UCSD-AML1 (cell line): ENCODE results near the gene KRT81.

Experiments
- DNase-seq: peaks from one replicate; lab custom pipeline; 2025; ENCODE audit not compliant: unreplicated experiment; lab: John Stamatoyannopoulos, UW

Gene KRT81

DNA sequence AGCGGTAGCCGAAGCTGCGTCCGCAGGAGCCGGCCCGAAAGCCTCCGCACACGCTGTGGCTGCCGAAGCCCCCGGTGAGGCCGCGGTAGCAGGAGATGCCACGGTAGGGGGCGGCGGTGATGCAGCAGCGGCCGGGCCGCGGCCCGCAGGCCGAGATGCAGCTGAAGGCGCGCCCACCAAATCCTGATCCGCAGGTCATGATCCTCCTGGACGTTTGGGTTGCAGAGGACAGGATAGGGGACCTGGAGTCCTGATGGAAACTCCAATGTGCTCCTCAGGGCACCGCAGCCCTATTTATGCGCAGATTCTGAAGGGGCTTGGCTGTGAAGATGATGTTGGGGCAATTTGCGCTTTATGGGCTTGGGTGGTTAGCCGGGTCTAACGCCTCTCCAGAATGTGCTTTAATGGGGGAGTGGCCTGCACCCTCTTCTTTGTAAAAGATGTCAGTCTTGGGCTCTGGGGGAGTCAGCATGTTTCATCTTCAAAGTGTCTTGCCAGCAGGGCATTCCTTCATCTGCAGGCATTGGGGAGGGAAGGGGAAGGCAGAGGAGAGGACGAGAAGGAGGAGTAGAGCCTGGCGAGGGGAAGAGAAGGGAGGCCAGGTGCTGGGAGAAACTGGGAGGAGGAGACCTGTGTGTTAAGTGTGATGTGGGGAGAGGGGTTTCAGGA is at the start of gene KRT81:
KRT81 (minus strand) TSS at position 268 of the 669 bp plus-strand sequence; CDS start at position 199, 69 bp downstream.
- DNase-seq: no peak

DNA sequence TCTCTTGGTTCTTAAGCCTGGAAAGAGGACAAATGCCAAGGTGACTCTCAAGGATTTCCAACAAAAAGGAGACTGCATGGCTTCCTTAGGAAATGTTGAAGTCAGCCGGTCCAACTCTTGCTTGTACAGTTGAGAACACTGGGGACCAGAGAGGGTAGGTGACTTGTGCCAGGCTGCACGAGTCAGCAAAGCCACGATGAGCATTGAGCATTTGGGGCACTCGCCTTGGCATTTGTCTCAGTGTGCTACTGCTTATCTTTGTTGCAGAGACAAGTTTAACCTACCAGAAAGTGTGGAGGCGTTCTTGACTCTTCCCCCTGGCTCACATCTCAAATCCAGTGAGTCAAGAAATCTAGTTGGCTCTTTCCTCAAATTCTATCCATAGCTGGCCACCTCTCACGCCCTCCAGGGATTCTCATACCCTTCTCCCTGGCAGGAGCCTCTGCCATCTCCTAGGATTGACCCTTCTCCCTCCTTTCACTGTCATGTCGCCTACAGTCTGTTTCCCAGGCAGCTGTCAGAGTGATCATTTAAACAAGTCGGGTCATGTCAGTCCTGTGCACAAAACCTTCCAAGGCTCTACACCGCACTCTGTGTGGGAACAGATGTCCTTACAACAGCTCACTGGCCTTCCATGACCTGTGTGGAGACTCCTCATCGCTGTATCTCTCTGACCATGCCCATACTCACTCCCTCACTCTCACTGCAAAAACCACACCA is 47.1 kb upstream of the KRT81 start:
- DNase-seq: no peak

DNA sequence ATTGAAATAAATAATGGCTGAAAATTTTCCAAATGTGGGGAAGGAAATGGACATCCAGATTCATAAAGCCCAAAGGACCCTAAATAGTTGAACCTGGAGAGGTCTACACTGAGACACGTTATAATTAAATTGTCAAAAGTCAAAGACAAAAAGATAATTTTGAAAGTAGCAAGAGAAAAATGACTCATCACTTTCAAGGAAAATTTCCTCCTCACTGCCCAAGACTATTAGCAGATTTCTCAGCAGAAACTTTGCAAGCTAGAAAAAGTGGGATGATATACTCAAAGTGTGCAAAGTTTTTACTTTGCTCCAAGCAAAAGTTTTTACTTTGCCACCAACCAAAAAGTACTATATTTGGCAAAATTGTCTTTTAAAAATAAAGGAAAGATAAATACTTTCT is 45.7 kb upstream of the KRT81 start:
- DNase-seq: no peak

DNA sequence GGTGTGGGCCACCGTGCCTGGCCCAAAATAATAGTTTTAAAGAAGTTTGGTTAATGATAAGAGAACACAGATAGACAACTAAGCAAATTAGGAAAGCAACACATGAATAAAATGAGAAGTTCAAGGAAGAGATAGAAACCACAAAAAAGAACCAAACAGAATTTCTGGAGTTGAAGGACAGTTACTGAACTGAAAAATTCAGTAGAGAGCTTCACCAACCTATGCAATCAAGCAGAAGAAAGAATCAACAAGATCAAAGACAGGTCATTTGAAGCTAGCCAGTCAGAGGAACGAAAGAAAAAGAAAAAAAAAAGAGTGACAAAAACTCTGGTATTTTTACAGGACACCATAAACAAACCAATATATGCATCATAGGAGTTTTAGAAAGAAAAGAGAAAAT is 45.3 kb upstream of the KRT81 start:
- DNase-seq: no peak

DNA sequence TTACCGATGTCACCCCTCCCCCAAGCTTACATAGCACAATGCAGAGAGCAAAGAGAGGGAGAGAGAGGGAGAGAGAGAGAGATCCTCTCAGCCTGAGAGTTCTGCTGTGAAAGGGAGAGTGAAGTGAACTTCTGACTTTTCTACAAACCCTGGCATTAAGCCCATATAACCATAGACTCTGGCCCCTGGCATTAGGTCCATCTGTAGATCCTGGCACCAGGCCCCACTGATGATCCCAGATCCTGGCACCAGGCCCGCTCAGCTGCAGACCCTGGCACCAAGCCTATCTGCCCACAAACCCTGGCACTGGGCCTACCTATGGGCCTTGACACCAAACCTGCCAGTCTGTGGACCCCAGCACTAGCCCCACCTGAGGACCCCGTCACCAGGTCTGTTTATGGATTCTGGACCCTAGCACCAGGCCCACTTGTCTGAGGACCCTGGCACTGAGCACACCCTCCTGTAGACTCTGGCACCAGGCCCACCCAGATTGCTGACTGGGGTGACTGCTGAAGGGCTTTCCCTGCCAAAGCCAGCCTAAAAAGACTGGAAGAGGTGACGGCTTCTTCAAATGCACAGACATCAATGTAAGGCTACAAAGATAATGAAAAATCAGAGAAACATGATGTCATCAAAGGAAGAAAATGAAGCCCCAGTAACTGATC is 44.4 kb upstream of the KRT81 start:
- DNase-seq: no peak

DNA sequence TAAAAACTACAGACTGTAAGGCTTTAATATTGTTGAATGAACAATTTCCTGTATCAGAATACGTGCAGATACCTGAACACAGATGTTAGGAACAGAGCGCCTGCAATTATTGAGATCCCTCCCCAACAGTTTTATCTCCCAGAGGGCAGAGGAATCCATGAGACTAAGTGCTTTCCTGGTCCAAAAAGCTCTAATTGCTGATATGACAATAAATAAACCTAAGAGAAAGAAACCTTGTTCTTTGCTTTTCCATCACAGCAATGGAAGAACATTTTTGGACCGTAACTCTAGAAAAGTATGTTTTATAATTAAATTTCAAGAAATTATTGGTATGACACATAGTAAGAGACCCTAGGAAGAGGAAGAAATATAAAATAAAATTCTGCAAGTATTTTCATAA is 42.9 kb upstream of the KRT81 start:
- no peak for DNase-seq

DNA sequence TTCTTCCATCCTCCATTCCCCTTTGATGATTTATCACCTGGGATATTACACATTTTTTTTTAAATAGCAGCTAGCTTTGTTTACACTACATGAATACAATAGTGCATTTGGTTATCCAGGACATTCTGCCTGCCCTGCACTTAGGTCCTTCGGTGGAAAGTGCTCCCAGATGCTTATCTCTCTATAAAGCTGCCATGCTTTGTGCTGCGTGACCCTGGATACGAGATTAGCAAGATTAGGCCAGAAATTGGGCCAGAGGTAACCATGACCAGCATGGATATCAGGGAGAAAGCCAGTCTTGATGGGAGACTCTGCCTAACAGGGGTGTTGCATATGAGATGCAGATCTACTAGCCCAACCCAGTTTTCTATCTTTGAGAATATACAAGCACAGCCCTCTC is 42.0 kb upstream of the KRT81 start:
- no peak for DNase-seq

DNA sequence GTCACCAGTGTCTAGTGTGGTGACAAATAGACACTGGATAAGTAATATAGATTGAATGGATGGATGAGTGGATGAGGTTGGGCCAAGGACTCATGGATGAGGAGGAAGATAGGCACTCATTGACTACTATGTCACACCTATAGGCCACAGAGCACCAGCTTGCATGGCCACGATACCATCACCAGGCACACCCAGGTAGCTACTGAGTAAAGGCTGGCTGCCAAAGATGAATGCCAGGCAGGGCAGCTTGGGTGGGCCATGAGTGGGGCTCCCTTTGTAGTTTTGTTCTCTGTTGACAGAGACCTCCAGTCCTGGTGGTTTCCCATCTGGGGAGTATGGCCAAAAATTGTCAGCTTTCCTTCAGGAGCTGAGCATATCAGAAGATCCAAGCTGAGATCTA is 41.0 kb upstream of the KRT81 start:
- DNase-seq: no peak

DNA sequence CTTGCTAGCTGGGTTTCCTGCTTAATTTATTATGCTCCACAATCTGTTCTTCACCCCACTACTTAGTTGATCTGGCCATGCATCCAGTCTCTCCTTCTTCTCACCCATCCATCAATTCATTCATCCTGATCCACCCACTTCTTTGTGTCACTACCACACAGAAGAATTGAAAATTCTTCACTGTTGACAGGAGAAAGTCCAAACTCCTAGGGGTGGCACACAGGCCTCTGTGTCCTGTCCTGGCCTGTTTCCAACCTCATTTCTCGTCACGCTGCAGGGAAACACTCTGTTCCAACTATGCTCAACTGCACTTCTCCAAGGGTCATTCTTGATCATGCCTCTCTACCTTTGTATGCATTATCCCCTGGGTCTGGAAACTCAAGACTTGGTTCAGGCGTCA is 40.5 kb upstream of the KRT81 start:
- DNase-seq: no peak

DNA sequence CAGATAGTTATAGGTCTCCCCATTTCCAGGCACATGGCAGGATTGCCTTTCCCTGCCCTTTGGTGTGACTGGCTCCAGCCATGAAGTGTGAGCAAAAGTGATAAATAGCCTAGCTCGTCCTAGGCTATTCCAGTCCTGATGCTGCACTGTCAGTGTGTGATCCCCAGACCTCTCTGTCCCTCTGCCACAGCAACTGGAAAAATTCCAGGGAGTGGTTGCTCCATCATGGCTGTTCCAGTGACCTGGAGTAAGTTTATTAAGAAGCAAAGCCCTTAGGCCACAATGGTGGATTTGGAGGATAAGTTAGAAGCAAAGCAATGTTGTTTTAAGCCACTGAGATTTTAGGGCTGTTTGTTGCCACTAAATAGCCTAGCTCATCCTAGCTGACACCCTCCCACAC is 39.7 kb upstream of the KRT81 start:
- DNase-seq: no peak

DNA sequence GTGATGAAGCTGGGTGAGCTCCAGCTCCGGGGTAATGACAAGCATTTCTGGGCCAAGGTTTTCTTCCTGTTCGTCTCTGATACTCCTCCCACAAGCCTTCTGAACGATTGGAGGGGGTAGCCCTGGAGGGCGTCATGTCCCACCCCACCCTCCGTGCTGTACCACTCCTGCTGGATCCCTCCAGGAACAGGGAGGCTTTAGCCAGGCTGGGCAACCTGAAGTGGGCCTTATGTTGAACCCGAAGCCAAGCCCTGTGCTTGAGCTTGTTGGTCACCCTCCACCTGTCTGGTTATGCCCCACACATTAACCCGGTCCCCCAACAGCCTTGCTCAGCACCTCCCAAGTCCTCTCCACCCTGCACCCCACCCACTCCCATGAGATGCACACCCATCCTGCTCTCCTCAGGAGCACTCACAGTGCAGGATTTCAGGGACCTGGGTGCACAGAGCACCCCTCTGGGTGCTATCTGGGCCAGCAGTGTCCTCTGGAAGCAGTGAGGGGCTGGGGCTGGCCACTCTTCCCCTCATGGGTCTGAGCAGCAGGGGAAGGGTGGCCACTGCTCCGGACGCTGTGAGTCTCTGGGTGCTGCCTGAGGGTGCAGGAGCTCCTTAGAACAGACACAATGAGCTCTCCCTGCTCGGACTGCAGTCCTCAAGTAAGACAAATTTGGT is 36.6 kb upstream of the KRT81 start:
- DNase-seq: no peak

DNA sequence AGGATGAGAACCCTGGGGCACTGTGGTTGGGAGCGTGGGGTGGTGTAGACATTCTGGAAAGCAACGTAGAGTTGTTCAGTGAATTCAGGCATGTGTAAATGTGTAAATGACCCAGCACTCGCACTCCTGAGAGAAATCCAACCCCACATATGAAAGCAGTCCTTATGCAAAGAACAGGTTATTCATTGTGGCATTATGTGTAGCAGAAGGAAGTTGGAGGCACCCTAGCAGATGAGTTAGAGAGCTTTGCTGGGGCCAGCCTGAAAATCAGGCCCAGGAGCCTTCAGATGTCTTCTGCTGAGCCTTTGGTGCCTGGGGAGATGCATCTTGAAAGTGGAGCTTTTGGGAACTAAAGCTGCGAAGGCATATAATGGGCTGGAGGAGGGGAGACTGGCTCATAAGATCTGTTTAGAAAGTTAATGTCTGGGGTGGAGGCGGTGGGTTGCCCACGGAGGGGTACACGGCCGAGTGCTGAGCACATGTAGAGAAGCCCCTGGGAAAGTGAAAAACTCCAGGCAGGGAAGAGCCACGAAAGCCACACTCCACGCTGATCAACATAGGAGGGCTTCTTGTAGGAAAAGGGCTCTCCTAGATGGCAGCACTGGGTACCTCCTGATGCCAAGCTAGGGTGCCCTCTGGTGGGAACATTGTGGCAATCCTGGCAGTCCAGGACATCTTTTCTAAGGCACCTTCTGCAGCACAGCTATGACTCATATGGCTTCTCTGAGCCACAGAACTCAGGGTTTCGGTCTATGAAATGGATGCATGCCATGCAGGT is 35.9 kb upstream of the KRT81 start:
- peak; percentile 73 for DNase-seq

DNA sequence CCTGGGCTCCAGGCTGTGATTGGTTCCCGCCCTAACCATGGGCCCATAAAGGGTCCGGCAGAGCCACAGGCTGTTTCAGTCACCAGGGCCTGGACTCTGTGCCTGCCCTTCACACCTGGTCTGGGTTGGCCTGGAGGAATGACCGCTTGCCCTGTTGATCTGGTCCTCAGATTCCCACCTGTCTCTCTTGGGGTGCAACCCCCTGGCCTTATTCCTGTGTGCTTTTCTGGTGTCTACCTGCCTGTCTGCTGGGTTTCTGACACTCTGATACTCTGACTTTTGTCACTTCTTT is 32.8 kb upstream of the KRT81 start:
- DNase-seq: no peak

DNA sequence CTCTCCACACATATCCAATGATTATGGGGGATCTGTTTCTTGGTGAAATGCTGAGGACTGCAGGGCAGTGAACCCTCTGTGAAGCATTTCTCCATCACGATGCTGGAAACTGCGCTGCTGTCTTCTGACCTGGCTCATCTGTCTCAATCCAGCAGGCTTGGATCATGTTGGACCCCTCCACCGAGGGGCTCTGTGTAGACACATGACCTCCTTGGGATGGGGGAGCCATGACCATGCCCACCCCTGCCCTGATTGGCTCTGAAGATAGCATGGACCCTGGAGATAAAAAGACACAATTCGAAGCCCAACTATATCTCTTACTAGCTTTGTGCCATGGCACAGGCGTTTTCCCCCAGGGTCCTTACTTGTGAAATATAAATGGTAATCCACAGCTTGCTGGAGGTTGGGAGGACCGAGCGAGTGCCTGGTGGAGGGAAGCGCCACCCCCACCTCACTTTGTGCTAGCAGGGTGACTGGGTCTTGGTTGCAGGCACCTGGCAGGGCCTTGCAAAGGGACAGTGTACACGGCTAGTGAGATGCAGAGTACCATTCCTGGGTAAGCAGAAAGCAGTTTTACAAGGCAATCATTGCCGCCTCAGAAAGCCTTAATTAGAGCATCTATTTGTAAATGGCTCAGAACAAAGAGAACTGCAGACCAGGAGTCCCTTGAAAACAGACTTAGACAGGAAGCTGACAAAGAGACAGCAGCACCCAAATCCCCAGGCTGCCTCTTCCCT is 32.2 kb upstream of the KRT81 start:
- DNase-seq: no peak

DNA sequence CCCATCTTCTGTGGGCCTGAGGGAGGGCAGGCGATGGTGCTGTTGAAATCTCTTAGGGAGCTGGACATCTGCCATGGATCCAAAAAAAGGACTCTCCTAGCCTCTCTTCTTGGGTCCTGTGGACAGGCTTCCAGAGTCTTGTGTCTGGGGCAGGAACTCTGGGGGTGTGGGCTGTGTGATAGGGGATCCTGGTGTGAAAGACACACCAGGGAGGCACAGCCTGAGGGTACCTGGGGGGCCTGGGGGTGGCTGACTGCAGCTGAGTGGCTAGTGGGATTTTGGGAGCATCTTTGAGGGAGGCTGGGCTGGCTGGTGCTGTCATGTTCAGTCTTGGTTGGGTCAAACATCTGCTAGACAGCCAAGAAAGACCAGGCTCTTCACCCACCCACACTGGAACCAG is 31.7 kb upstream of the KRT81 start:
- DNase-seq: no peak

DNA sequence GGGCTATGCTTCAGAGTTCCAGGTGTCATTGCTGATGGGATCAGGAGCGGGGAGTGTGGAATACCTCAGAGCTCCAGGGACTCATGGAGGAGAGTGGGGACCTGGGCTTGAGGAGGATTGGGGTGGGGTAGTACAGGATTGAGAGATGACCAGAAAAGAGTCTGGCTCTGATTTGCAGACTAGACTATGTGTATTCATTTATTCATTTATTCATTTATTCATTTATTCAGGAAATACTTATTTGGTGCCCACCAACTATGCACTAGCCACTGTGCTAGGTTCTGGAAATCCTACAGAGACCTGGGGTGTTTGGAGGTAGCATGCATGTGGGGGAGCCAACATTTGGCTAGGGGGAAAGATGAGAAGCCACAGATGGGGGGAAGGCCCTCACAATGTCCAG is 30.7 kb upstream of the KRT81 start:
- no peak for DNase-seq

DNA sequence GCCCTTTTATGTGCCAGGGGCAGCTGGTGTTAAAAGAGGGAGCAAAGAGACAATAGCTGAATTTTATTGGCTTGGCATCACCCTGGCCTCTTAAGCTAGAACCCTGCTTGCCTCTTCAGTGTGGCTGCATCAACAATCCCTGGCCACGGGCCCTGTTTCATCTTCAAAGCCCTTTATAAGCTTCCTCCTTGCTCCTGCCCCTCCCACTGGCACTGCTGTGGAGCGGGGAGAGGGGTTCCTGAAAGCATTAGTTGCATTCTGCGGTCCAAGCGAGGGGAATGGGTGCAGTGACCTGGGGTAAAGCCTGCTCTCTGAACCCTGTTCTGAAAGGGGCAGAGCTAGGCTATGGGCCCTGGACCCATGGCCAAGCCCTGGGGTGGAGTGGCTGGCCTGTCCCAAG is 30.1 kb upstream of the KRT81 start:
- no peak for DNase-seq

DNA sequence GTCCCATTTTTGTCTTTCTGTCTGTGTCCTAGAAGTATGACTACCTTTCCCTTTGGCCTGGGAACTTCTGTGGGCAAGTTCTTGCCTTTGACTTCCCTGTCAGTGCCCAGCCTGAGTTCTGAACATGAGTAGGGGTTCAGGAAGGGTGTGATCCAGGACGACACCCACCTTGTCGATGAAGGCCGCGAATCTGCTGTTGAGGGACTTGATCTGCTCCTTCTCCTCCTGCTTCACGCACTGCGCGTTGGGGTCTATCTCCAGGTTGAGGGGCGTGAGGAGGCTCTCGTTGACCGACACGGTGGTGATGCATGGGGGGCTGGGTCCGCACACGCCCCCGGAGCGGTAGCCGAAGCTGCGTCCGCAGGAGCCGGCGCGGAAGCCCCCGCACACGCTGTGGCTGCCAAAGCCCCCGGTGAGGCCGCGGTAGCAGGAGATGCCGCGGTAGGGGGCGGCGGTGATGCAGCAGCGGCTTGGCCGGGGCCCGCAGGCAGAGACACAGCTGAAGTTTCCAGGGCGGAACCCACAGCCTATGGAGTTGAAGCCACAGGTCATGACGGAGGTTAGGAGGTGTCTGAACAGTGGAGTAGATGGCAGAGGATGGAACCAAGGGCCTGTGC is 29.6 kb upstream of the KRT81 start, which contains the start of gene KRT83:
KRT83 (minus strand) TSS at position 615 of the 617 bp plus-strand sequence; CDS start at position 552, 63 bp downstream.
- no peak for DNase-seq

DNA sequence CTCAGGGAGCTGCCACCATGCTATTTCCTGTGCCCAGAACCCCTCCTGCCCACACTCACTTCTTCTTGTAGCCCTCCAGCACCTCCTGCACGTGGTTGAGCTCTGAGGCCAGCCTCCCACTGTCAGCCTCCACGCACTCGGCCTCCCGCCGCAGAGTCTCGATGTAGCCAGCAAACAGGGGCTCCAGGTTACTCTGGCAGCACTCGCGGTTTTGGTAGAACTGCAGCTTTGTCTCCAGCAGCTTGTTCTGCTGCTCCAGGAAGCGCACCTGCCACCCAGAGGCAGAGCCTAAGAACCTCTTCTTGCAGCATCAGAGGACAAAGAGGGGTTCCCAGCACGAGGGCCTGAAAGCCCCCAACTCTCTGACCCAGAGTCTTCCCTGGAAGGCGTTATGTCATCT is 27.8 kb upstream of the KRT81 start:
- DNase-seq: peak; percentile 22
